NCI-H2227 (cell line): ENCODE results near the gene SLC25A18.
A peak's percentile ranks its signal among the peaks of the same experiment; 100 is the strongest.
"Not testable (repeated sequence)": the region's sequence is repeated elsewhere in the genome, so short reads cannot be mapped to it uniquely, and the experiment has no call there.

Experiments
- DNase-seq: peaks from one replicate; lab custom pipeline; 2025; ENCODE audit not compliant: unreplicated experiment; lab: John Stamatoyannopoulos, UW

Gene SLC25A18

GRCh38 chr22:17562906-17563870 is at the start of gene SLC25A18:
Gene SLC25A18 (plus strand): TSS chr22:17563498. CDS start chr22:17579945, 16,447 bp downstream.
- peak; percentile 49 for DNase-seq

GRCh38 chr22:17513612-17514011 is 49.7 kb upstream of the SLC25A18 start:
- DNase-seq, result no peak

- DNase-seq, result no peak
Observed at GRCh38 chr22:17514084-17514483, 49.2 kb upstream of the SLC25A18 start.

DNA sequence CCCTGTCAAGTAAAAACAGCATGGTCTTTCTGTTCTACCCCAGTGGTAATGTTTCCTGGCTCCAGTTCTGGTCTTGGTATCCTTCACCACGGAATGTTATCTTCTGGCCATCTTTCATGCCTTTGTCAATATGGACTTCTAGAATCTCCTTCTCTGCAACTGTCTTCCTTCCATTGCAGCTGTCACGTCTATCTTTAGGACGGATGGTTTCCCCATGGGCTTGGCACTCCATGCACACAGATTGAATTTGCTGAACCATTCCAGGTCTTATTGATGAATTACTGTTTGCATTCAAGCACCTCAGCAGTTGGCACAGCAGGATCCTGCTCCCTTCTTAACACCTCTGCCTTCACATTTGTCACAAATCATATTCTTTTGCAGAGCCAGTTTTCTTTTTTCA is 44.9 kb upstream of the SLC25A18 start:
- no peak for DNase-seq

DNA sequence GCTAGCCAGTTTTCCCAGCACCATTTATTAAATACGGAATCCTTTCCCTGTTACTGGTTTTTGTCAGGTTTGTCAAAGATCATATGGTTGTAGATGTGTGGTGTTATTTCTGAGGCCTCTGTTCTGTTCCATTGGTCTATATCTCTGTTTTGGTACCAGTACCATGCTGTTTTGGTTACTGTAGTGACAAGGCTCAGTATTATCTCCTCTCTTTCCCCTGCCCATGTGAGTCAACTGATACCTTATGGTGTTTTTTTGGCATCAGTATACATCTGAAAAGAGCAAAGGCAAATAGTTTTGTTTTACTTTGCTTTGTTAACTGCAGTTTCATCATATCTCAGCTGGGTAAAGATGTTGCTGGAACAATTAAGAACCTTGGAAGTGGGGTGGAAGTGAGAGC is 41.3 kb upstream of the SLC25A18 start:
- DNase-seq, result not testable (repeated sequence)

- DNase-seq, result no peak
Observed at GRCh38 chr22:17523925-17524324, 39.4 kb upstream of the SLC25A18 start.

GRCh38 chr22:17536269-17536668 is 27.0 kb upstream of the SLC25A18 start:
- no peak for DNase-seq

DNA sequence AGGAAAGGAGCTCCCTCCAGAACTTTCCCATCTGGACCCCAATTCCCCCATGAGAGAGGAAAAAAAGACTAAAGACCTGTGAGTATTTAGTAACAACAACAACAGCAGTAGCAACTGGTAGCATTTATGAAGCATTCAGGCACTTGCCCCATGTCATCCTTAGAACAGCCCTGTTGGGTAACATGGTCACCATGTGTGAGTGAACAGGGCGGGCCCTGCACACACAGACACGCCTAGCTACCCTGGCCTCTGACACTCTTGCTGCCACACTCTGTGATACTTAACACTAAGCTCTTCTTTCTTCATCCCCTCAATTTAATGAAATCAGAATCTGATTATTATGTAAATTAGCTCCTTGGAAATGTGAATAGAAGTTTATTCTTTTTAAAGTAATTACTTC is 26.1 kb upstream of the SLC25A18 start:
- no peak for DNase-seq

GRCh38 chr22:17540481-17540880 is 22.8 kb upstream of the SLC25A18 start:
- DNase-seq, result no peak

DNA sequence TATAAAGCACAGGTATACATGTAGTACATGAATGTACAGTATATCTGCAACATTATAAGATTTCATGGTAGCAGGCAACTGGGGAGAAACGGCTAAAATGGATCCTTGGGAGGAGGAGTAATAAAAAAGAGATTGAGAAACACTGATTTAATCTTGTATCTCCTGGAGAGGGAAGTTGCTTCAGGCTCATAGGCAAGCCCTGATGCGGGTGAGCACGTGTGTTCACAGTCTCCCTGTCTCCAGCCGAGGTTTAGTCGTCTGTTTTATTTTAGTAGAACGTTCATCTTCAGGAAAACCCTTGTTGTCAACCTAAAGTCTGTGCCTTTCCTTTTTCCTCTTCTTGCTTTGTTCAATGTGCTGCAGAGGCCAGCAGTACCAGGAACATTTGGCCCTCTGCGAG is 21.8 kb upstream of the SLC25A18 start:
- no peak for DNase-seq

- no peak for DNase-seq
Observed at GRCh38 chr22:17542452-17542851, 20.8 kb upstream of the SLC25A18 start.

GRCh38 chr22:17548010-17548755 is 15.1 kb upstream of the SLC25A18 start:
- no peak for DNase-seq

DNA sequence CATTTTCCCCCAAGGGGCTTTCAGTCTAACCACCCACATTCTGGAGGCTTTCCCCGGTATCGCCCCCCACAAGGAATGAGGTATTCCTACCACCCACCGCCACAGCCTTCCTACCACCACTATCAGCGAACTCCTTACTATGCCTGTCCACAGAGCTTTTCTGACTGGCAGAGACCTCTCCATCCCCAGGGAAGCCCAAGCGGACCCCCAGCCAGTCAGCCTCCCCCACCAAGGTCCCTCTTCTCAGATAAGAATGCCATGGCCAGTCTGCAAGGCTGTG is 14.6 kb upstream of the SLC25A18 start:
- DNase-seq, result no peak

DNA sequence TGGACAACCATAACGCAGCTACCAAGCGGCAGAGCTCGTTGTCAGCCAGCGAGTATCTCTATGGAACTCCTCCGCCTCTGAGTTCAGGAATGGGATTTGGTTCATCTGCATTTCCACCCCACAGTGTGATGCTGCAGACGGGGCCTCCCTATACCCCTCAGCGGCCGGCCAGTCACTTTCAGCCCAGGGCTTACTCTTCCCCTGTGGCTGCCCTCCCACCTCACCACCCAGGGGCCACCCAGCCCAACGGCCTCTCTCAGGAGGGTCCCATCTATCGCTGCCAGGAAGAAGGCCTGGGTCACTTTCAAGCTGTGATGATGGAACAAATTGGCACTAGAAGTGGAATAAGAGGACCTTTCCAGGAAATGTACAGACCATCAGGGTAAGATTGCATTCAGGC is 14.1 kb upstream of the SLC25A18 start:
- no peak for DNase-seq

DNA sequence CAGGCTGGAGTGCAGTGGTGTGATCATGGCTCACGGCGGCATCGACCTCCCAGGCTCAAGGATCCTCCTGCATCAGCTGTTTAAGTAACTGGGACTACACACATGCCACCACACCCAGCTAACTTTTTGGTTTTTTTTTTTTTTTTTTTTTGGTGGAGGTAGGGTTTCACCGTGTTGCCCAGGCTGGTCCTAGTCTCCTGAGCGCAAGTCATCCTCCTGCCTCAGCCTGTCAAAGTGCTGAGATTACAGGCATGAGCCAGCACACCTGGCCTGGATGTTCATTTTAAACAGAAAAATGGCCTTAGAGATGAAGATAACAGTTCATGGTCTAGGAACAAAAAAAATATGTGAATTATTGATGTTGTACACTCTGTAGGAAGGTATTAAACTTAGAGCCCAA is 13.6 kb upstream of the SLC25A18 start:
- no peak for DNase-seq

- DNase-seq, result no peak
Observed at GRCh38 chr22:17552737-17553136, 10.6 kb upstream of the SLC25A18 start.

- DNase-seq, result no peak
Observed at GRCh38 chr22:17554814-17555213, 8.5 kb upstream of the SLC25A18 start.

DNA sequence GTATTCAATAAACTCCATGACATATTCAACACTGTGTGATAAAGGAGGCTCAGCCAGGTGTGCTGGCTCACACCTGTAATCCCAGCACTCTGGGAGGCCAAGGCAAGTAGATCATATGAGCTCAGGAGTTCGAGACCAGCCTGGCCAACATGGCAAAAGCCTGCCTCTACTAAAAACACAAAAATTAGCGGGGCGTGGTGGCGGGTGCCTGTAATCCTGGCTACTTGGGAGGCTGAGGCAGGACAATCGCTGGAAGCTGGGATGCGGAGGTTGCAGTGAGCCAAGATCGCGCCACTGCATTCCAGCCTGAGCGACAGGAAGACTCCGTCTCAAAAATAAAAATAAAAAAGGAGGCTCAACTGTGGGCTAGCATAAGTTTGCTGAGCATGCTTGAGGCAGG is 4.1 kb upstream of the SLC25A18 start:
- DNase-seq, result no peak

DNA sequence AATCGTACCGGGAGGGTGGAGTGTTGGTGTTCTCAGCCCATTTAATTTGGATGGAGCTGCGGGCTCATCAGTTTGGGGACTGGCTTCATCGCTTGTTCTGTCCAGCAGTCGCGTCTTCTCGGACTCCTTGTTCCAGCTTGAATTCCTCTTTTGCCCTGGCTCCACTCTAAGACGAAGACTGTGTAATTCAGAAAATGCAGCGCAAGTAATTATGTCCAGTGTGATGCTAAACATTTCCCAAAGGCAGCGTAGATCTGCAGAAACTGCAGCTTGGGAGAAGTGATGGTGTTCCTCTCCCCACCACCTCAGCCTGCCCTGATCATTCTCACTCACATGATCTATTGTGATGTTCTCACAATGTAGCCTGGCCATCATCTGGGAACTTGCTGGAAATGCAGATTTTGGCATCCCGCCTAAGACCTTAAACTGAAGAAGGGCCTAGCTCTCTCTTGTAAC is 666 bp downstream of the SLC25A18 start:
- peak; percentile 14 for DNase-seq

- DNase-seq, result not testable (repeated sequence)
Observed at GRCh38 chr22:17566016-17566687, 2.9 kb downstream of the SLC25A18 start.

GRCh38 chr22:17566776-17567175 is 3.5 kb downstream of the SLC25A18 start:
- no peak for DNase-seq
